Lower leg skin (tissue), 4 donors: ENCODE data around the gene CNPY3. TPM values are rescaled to one million over a fixed set of nuclear protein-coding genes. Genes with fewer than 3 reads are reported as not detected.
A peak's percentile ranks its signal among the peaks of the same experiment; 100 is the strongest.

Experiments
- DNase-seq, 2 donors: peaks; one replicate each; pipeline ENCODE4 v3.0.0-alpha.2; 2019; ENCODE audit warnings: low spot score in 2 of 2
- H3K4me3 ChIP-seq: fragments of 200-600 bp; sonication (generic); 2 replicates; pipeline ENCODE4 v1.5.1; 2017; ENCODE audit warnings: mild to moderate bottlenecking, low read depth; ENCODE audit not compliant: poor library complexity, severe bottlenecking
- CTCF ChIP-seq, 3 donors: fragments of 450-650 bp; IDR thresholded peaks; one replicate each; pipeline ENCODE4 v1.5.1; 2016; ENCODE audit warnings: antibody characterized with exemption in 3 of 3, mild to moderate bottlenecking in 3 of 3, moderate library complexity in 2 of 3
- POLR2A ChIP-seq, 2 donors: fragments of 450-650 bp; IDR thresholded peaks; one replicate each; pipeline ENCODE4 v1.6.1; 2016 to 2017; ENCODE audit warnings: antibody characterized with exemption in 2 of 2, mild to moderate bottlenecking in 1 of 2, moderate library complexity in 1 of 2
- WGBS, 2 donors: methylation state at CpG; one replicate each; pipeline ENCODE4 v1.1.5; 2018; 5-methylcytosine and 5-hydroxymethylcytosine counted together
- intact Hi-C: fragments of 100-400 bp; cut with DNase I; formaldehyde crosslinking; loops from one replicate; pipeline ENCODE4 v1.15.0; 2023; ENCODE audit warnings: low total_unique reads
- total RNA-seq, 4 donors: library from RNA; depleted of rRNA; stranded (reverse); fragments of >200 nt; gene quantifications; one replicate each; pipeline ENCODE4 v1.1.0, GENCODE V29; 2016

The CNPY3 gene
- total RNA-seq, 4 donors from 2014 or later, result 15.6 to 28.9 (median 19.7) TPM

GRCh38 chr6:42958125-42958524 is 28.8 kb downstream of the CNPY3 start:
- TF ChIP-seq POLR2A (IDR thresholded peaks at IDR 0.05) (no peak), CTCF (IDR thresholded peaks at IDR 0.05) (no peak)
- intact Hi-C loops, result no loop called here
- DNase-seq, result no peak
- WGBS, 2 donors, result 83 to 86% methylated on average over 8 of the region's 8 CpGs
- no peak overlapping the region for H3K4me3 ChIP-seq

GRCh38 chr6:42959917-42960242 is 30.6 kb downstream of the CNPY3 start:
- TF ChIP-seq CTCF (IDR thresholded peaks at IDR 0.05) (no peak), POLR2A (IDR thresholded peaks at IDR 0.05) (no peak)
- intact Hi-C loops, result no loop called here
- 26 to 41% methylated on average over 13 of the region's 13 CpGs for WGBS, 2 donors
- DNase-seq, result no peak
- no peak overlapping the region for H3K4me3 ChIP-seq

GRCh38 chr6:42960243-42961019 is 31.2 kb downstream of the CNPY3 start, which contains the start of gene GNMT:
Gene GNMT (plus strand): TSS chr6:42960754. CDS start chr6:42960768, 14 bp downstream.
- DNase-seq, result peak in 1 of 2 donors; percentile 89
- intact Hi-C loops, result no loop called here
- WGBS, 2 donors, result 5 to 6% methylated on average over 16 to 41 of the region's 62 CpGs
- H3K4me3 ChIP-seq, result peak within 1 kb of the TSS; percentile 19
- TF ChIP-seq CTCF (IDR thresholded peaks at IDR 0.05) (no peak), POLR2A (IDR thresholded peaks at IDR 0.05) (no peak)

GRCh38 chr6:42961020-42961470 is 31.8 kb downstream of the CNPY3 start:
- DNase-seq, result no peak
- intact Hi-C loops, result no loop called here
- no peak overlapping the region for H3K4me3 ChIP-seq
- whole genome bisulfite sequencing, 2 donors, result 24 to 28% methylated on average over 9 to 15 of the region's 15 CpGs
- TF ChIP-seq POLR2A (IDR thresholded peaks at IDR 0.05) (no peak), CTCF (IDR thresholded peaks at IDR 0.05) (no peak)

GRCh38 chr6:42962096-42962495 is 32.8 kb downstream of the CNPY3 start:
- WGBS, 2 donors, result 91 to 92% methylated on average over 12 of the region's 12 CpGs
- intact Hi-C loops, result no loop called here
- no peak overlapping the region for H3K4me3 ChIP-seq
- TF ChIP-seq POLR2A (IDR thresholded peaks at IDR 0.05), result no peak
- TF ChIP-seq CTCF (IDR thresholded peaks at IDR 0.05), result no peak
- DNase-seq, result peak in 1 of 2 donors; percentile 57
